ENCODE results near the gene TESMIN.

- TF ChIP-seq, protein P1, sequence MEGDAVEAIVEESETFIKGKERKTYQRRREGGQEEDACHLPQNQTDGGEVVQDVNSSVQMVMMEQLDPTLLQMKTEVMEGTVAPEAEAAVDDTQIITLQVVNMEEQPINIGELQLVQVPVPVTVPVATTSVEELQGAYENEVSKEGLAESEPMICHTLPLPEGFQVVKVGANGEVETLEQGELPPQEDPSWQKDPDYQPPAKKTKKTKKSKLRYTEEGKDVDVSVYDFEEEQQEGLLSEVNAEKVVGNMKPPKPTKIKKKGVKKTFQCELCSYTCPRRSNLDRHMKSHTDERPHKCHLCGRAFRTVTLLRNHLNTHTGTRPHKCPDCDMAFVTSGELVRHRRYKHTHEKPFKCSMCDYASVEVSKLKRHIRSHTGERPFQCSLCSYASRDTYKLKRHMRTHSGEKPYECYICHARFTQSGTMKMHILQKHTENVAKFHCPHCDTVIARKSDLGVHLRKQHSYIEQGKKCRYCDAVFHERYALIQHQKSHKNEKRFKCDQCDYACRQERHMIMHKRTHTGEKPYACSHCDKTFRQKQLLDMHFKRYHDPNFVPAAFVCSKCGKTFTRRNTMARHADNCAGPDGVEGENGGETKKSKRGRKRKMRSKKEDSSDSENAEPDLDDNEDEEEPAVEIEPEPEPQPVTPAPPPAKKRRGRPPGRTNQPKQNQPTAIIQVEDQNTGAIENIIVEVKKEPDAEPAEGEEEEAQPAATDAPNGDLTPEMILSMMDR (IDR thresholded peaks at IDR 0.05; ENCODE audit: insufficient read depth, low read depth, low read length), result peak; percentile 37
- no peak for TF ChIP-seq EZH2 (IDR thresholded peaks at IDR 0.05; ENCODE audit: insufficient read depth, low read length)
These were observed 47.0 kb upstream of the TESMIN start for GRCh38 chr11:68798221-68798813.
